Measurements from ENCODE around the gene CLDN17.

CLDN17 gene, protein sequence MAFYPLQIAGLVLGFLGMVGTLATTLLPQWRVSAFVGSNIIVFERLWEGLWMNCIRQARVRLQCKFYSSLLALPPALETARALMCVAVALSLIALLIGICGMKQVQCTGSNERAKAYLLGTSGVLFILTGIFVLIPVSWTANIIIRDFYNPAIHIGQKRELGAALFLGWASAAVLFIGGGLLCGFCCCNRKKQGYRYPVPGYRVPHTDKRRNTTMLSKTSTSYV
- 0 reads per million in 2 donors for total RNA-seq

DNA sequence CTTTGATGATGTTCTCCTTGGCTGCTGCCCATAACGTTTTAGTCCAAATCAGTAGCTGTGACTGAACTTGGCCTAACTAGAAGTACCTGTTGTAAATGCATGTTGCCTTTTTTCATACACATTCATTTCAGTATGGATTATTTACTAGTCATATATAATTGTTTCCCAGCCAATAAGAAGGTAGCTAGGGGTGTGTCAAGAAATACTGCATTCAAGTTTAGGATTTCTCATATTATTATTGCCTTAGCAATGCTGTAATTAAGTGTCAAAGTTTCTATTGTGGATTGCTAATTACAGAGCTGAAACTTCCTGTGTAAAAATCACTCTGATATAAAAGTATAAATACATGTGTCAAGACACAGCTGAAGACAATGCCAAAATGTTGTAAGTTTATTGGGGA, at the start of gene CLDN17:
Gene CLDN17 (minus strand): TSS at position 101 of the 400 bp plus-strand sequence. CDS start 188 bp downstream, outside the sequence.
- DNase-seq, result no peak

DNA sequence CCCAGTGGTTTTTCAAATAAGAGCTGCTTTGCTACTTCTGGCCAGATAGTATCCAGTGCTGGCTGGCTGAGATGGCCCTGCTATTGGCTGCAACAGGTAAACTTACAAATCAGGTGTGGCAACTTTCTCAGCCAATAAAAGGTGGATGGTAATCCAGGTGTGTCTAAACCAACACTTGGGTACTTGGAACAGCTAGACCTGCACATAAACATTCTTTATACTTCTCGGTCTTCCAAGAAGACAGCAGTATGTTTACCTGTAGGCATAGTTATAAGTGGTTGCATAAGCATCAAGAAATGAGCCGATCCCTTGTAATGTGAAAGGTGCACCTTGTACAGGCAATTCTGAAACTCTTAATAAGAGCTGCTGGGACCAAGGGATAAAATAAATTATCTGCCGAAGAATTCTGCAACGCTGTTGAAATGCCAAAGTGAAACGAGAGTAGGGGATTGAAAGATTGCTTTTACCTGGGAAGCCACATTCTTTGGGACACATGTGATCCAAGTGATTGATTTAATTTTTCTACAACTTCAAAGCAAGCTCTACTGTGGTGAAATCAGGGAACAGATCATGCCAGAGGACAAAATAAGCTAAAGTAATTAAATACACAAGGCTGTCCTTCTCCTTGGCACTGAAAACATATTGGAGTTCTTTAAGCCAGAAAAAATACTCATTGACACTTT, 49.6 kb upstream of the CLDN17 start, which contains the start of gene CLDN8:
Gene CLDN8 (minus strand): TSS at position 57 of the 683 bp plus-strand sequence. CDS start 172 bp downstream, outside the sequence.
- no peak for DNase-seq

DNA sequence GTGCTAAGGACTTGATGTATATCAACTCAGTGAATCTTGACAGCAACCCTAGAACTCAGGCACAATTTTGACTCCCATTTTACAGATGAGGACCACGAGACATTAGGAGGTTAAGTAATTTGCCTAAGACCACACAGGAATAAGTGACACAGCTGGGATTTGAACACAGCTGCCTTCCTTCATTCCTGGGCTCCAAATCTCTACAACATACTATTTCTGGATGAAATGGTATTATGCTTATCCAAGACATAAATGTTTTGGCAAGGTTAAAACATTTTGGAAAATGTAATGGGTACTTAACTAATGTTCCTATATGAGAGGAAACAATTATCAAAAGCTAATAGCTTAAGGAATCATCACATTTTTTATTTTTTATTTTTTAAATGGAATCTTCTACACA, 44.5 kb upstream of the CLDN17 start:
- DNase-seq, result no peak

DNA sequence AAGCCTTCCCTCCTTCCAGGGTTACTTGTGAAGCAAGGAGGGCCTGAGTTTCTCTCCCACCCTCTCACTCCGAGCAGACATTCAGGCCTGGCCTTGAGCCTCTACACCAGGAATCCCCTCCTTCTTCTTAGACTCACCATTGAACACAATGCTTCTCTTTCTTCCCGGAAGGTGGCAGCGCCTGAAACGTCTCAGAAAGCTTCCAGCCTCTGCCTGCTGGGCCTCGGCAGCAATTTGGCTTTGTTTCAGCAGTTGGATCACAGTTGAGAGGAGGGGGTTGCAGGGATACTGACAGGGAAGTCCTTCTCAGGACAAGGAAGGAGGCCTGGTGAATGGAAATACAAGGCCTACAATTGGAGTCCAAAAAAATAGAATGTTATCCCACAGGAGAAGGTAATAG, 43.0 kb upstream of the CLDN17 start:
- DNase-seq, result no peak

DNA sequence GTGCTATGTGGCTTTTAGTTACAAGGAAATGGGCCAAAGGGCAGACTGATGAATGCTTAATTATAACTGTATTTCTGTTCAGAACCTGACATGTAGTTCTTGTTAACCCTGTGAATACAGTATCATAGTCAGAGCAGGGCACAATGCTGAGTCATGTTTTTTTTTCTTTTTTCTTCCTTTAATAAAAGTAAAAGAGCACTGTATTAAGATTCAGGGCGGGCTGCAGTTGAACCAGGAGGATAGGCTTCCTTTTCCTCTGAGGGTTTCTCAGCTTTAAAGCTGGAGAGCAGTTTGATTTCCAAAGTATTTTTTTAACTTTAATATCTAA, 40.6 kb upstream of the CLDN17 start:
- no peak for DNase-seq

DNA sequence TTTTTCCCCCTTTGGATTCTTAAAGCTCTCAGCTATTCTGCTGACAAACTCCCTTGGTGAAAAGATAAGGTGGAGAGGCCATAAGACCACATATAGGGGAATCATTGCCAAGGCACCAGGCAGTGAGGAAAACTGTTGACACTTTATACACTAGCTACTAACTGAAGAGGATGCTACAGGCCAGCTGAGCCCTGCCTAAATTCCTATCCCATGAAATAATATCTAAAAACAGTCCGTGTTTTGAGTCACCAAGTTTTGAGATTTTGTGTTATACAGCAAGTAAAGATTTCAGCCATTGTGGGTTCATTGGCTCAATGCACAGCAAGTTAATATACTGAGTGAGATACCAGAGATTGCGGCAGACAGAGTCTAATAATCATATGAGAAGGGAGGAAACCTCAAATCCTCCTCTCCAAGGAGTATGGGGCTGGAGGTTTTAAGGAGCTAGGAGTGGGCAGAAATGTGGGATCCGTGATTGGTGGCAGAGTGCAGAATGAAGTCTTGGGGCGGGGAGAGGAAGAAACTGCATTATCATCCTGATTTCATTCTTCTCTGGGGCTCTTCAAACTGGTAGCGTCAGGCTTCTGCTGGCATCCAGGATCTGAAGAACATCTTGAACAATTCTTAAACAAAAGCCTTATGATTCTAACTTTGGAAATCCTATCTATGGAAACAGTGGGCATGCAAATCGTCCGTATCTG, 40.1 kb upstream of the CLDN17 start:
- DNase-seq, result no peak

DNA sequence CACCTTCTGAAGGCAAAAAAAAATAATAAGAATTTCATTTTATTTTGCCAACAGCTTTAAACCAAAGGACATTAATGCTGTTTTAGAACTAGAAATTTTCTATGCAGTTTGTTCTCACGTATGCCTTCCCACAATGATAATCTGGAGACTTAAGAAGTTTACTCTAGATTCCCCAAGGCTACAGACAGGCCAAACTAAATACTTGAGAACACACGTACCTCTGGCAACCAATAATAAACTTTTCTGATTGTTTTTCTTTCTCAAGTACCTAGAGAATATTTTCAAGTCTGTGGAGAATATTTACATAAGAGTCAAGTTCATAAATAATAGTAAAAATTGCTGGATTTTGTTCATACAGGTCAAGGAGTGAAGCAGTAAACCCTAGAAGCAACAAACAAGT, 33.4 kb upstream of the CLDN17 start:
- no peak for DNase-seq

DNA sequence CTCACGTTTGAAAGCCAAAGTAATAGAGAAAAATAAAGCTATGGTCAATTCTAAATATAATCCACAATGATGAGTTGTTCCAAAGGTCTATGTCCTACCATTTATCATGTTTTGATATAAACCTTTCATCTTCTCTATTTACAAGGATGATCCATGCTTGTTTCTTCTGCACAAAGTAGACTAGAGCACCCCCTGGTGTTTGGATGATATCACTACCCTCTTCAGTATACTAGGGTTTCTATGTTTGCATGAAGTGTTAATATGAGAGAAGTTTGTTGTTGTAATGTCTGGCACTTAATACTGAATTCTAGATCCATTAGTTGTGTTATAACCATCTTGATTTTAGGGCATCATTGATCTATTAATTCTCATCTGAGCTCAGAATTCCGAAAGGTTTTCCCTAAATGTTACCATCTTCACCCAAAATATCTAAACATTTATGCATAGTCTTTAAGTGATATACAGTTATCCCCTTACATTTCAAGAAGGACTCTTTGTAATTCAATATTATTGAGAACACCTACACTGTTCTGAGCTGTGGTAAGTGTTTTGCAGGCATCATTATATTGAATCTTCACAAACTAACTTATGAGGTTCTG, 28.2 kb upstream of the CLDN17 start:
- no peak for DNase-seq

DNA sequence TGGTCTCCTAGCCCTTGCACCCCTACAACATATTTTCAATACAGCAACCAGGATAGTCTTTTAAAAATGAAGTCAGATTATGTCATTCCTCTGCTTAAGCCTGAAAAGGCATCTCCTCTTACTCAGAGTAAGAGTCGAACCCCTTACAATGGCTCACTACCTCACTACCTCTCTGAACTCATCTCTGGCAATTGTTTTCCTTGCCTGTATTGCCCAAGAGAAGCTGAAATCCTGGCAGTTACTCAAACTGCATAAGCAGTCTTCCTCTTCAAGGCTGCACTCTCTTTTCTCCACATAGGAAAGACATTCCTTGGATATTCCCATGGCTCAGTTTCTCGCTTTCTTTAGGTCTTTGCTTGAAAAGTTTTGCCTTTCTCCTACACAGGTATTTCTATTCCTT, 26.6 kb upstream of the CLDN17 start:
- DNase-seq, result no peak

DNA sequence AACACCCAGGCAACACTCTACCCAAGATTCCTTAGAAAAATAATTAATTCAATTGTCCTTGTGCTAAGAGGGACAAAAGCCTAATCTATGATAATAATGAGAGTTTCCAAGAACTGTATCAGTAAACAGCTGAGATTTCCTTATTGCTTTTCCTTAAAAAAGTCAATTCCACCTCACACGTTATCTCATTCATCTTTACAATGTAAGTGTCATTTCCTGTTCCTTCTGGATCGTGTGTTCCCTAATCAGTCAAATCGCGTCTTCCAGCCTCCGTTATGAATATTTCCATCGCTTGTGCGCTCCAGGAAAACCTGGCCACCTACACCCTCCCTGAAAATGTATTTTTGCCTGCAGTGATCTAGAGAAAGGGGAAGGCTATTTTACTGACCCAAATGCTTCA, 23.9 kb upstream of the CLDN17 start:
- DNase-seq, result no peak

DNA sequence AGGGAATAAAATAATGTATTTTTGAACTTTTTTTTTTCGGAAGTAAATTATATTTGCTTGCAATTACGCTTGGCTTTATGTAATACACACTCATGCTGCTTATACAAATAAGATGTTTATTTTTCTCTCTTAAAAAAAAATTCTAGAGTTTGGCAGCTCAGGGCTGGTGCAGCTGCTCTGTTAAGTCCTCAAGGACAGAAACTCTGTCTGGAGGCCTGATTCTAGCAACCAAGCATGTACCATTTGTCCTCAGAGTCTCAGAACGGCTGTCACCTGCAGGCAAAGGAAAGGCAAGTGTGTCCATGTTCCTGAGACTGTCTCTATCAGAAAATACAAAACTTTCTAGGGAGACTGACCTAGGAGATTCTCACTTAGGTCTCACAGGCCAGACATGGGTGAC, 23.2 kb upstream of the CLDN17 start:
- no peak for DNase-seq

DNA sequence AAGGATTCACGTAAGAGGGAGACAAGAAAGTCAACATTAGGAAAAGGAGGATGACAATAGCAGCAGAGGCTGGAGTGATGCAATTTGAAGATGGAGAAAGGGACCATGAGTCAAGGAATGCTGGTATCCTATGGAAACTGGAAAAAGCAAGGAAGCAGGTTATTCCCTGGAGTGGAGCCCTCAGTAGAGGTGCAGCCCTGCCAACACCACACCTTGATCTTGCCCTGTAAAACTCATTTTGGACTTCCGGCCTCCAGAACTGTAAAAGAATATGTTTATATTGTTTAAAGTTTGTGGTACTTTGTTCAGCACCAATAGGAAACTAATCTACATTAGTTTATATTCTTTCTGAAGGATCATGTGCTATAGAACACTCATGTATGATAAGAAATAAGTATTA, 19.6 kb upstream of the CLDN17 start:
- no peak for DNase-seq

DNA sequence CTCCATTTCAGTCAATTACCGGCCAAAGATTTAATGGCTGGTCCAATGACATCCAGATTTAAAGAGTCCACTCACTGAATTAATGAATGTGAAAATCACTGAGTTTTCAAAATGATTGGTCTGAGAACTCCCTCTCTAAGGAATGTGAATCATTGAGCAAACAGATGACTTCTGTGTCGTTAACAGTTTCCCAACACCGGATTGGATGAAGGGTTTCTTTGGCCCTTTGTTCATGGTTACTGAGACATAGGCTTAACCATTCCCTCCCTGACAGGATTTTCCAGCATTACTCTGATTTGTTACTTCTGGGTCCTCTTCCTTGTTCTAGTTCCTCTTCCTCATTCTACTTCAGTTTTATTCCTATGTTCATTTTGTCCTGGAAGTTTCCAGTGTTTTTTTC, 1.5 kb upstream of the CLDN17 start:
- no peak for DNase-seq

DNA sequence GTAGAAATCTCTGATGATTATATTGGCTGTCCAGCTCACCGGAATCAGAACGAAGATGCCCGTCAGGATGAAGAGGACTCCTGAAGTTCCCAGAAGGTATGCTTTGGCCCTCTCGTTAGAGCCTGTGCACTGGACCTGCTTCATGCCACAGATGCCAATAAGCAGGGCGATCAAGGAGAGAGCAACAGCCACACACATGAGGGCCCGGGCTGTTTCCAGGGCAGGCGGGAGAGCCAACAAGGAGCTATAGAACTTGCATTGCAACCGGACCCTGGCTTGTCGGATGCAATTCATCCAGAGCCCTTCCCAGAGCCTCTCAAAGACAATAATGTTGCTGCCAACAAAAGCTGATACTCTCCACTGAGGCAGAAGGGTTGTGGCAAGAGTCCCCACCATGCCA, 434 bp downstream of the CLDN17 start:
- no peak for DNase-seq

DNA sequence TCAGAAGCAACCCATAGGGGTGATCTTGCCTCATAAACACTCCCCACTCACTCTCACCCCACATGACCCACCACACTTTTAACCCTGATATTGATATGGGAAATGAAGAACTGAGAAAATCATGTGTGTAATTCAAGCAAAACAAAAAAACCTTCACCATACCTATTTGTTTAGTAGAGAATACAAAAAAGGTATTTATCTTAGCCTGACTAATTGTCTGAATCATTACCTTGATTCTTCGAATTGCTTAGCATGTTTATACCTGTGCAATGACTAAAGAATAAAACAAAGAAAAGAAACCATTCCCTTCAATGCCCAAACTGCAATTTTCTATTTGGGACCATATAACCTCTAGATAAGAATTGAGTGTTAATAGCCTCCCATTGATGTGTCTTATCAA, 1.8 kb downstream of the CLDN17 start:
- DNase-seq, result no peak

DNA sequence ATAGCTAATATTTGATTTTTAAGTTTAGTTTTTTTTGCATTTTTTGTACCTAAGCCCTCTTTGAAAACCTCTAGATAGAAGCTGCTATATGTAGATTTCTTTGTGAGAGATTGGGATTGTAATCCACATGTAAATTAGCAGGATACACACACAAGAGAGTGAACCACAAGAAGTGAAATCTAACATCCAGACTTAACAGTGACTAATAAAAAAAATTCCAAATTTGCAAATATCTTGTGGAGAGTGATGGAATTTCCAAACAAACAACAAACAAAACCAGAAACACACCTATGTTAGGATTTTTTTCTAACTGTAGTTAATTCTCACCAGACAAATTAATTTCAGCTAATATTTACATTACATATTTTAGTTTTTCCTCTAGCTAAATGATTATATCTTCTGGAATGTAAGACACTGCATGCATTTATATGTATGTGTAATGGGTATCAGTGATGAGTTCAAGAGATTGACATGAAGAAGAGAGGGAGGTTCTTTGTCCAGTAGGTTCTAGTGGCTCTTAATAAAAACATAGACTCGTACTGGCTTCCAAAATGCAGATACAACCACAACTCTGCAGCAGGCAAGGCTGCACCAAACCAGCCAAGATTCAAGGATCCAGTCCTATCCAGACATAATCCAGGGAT, 12.8 kb downstream of the CLDN17 start:
- DNase-seq, result no peak

DNA sequence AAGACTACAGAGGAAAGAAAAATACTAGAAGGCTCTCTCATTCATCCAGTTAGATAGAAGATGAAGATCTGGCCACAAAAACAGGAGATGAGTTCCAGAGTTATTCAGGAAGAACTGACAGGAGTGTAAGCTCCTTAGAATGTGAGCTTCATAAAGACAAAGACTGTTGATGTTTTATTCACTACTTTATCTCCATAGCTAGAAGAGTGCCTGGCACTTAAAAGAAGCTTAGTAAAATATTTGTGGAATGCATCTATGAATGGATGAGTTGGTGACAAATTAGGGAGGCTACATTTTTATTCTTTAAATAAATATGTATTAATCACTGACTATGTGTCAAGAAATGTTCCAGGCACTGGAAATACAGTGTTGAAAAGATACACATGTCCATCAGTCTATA, 13.8 kb downstream of the CLDN17 start:
- DNase-seq, result no peak

DNA sequence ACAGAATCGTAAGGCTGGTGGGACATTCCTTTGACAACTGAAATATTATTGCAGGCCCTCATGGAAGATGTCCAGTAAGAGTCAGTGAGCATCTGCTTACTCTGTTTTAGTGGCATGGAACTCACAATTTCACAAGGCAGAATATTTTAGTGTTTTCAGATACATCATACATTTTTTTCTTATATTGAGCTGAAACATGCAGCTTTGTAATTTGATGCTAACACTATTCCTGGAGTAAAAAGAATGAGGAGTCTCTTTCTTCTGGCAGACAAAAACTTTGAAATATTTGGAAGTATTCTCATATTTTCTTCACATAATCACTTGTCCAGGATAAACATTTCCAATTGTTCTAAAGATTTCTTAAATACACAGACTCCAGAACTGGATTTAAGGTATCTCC, 17.7 kb downstream of the CLDN17 start:
- no peak for DNase-seq

DNA sequence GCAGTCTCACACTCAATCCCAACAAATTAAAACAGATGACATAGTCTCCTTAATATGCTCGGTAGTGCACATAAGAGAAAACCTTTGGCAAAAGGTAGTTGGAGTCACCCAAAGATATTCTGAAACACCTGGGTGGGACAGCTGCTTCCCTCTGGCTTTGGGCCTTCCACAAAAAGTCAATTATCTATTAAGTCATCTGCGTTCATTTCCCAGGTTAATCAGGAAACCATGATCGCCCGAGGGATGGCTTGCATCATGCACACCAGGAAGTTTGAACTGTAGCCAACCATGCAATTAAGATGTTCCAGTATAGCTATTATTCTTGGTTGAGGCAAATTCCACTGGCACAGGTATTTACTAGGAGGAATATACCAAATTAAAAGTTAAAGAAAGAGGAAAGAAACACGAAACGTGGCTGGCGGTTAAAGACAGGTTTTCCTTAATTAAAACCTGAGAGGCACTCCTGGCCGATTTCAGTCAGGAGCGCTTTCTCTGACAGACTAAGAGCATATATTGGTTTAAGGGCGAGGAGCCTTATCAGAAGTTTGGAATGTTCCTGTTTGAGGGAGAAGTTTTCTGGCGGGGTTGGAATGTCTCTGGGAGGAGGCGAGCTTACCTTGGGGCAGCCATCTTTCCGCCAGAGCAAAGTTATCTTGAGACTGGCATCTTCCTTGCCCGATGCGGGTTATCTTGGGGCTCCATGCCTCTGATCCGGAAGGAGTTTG, 19.9 kb downstream of the CLDN17 start:
- DNase-seq, result no peak

DNA sequence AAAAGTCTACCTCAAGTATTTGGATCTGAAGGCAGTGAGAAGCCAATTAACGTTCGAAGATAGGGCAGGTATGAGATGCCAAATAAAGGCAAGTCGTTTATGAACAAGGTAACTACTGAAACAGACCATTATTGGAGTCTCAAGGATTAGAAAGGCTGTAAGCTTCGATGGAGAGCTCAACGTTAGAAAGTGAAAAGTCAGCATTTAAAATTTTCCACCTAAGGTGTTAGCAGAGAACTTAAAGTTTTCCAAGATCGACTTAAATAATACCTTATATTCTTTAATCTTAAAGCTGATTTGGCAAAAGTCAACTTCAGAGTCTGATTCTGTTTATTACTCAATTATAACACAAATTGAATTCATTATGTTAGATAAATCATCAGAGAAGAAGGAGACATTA, 28.1 kb downstream of the CLDN17 start:
- no peak for DNase-seq

DNA sequence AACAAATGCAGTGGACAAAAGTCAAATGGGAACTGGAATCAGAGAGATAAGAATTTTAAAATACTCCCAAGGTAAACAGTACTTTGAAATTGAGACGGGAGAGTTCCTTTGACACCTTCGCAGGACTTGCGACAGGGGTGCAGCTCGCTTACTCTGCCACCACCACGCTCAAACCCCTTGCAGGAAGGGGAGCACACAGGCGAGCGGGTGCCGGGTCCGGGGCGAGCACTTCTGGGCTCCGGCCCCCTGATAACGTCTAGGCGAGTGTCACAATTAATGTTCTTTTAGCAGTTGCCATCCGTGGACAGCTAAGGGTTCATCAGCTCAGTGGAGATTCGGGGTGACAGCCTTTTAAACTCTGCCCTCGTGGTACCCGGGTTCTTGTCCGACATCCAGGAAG, 37.4 kb downstream of the CLDN17 start:
- DNase-seq, result no peak

DNA sequence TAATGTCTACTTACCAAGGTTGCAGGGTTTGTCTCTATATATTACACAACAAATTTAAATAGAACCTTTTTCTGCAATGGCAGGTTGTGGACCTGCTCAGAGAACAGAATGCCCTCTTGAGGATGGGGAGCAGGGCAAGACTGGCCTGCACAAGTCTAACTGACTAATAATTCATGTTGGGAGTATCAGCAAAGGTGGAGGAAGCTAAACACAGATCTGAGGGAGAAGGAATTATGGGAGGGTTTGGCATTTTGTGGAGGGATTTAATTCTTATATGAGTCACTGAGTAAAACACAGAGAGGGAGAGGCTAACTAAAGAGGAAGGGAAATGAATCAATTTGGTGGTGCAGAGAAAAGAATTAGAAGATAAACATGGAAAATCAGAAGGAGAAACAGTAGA, 40.0 kb downstream of the CLDN17 start:
- DNase-seq, result no peak

DNA sequence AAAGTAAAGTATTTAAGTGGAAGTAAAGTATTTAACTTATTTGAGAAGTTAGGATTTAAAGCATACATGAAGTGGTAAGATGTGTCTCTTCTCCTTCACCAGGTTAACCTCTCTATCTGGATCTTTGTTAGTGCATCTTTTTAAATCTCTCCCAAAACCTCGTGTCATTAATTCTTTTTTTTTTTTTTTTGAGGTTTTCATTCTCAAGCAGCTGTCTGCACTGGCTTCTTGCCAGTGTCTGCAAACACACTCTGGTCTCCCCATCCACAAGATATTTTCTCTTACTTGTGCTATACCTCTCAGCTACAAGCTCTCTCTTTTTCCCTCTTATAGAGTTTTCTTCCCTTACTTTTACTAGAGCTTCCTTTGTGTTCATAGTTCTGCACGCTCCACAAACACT, 49.0 kb downstream of the CLDN17 start:
- DNase-seq, result no peak
